SU-DHL-6 (cell line): ENCODE measurements around the gene ZMIZ1.

ENCODE experiments used
- H2AFZ ChIP-seq: fragments of 200-600 bp; sonication (generic); 2 replicates; pipeline ENCODE4 v1.6.1; 2014; ENCODE audit warnings: low read depth, mild to moderate bottlenecking, moderate library complexity, mixed read lengths, antibody characterized with exemption, low read length; ENCODE audit not compliant: severe bottlenecking
- H3F3A ChIP-seq: fragments of 200-600 bp; shearing (Covaris generic); 2 replicates; pipeline ENCODE4 v1.6.0; 2016; ENCODE audit warnings: antibody characterized with exemption, mild to moderate bottlenecking; ENCODE audit not compliant: insufficient read depth
- H3K27ac ChIP-seq: fragments of 200-600 bp; sonication (generic); 2 replicates; pipeline ENCODE4 v1.5.1; 2016; ENCODE audit warnings: low read depth, mild to moderate bottlenecking, low read length, moderate library complexity, mixed read lengths
- H3K27me3 ChIP-seq: fragments of 200-600 bp; sonication (generic), shearing (Covaris generic); 2 replicates; pipeline ENCODE4 v1.6.0; 2014; ENCODE audit warnings: mild to moderate bottlenecking, low read length
- H3K36me3 ChIP-seq: fragments of 200-600 bp; sonication (generic); 2 replicates; pipeline ENCODE4 v1.6.1; 2014; ENCODE audit warnings: mild to moderate bottlenecking, low read length, mixed read lengths
- H3K4me2 ChIP-seq: fragments of 300-600, 200-600 bp; shearing (Covaris generic), sonication (generic); 2 replicates; pipeline ENCODE4 v1.6.0; 2014; ENCODE audit warnings: low read length, low read depth, mild to moderate bottlenecking; ENCODE audit not compliant: poor library complexity, severe bottlenecking
- H3K4me3 ChIP-seq: fragments of 200-600 bp; sonication (generic); 2 replicates; pipeline ENCODE4 v1.5.1; 2014; ENCODE audit warnings: antibody characterized with exemption, low read length, mild to moderate bottlenecking, mixed read lengths; ENCODE audit not compliant: insufficient read depth, poor library complexity, severe bottlenecking
- H3K79me2 ChIP-seq: fragments of 200-600 bp; sonication (generic); 2 replicates; pipeline ENCODE4 v1.6.1; 2014; ENCODE audit warnings: mild to moderate bottlenecking, low read length, moderate library complexity; ENCODE audit not compliant: insufficient read depth
- H3K9ac ChIP-seq: fragments of 200-600 bp; sonication (generic); 2 replicates; pipeline ENCODE4 v1.7.0; 2014; ENCODE audit warnings: mild to moderate bottlenecking, low read length
- H3K9me2 ChIP-seq: fragments of 200-600 bp; sonication (generic); replicated peaks from 2 replicates; pipeline ENCODE4 v1.6.1; 2014; ENCODE audit warnings: low read length; ENCODE audit not compliant: insufficient read depth
- H3K9me3 ChIP-seq: fragments of 200-600 bp; sonication (generic); 2 replicates; pipeline ENCODE4 v1.6.1; 2014; ENCODE audit warnings: low read length, mixed read lengths; ENCODE audit not compliant: insufficient read depth
- H4K20me1 ChIP-seq: fragments of 200-600 bp; sonication (generic); 2 replicates; pipeline ENCODE4 v1.6.1; 2014; ENCODE audit warnings: low read depth, mild to moderate bottlenecking, antibody characterized with exemption, low read length, moderate library complexity, mixed read lengths
- EZH2phosphoT487 ChIP-seq: fragments of 200-600 bp; sonication (generic), shearing (Covaris generic); conservative IDR thresholded peaks from 2 replicates; pipeline ENCODE4 v1.6.1; 2018; ENCODE audit warnings: mild to moderate bottlenecking, antibody characterized with exemption, low read length, moderate library complexity, mixed read lengths
- TF ChIP-seq, protein P1 (sequence below): fragments of 200-600 bp; sonication (generic); IDR thresholded peaks from one replicate; pipeline ENCODE4 v1.5.1; 2017; ENCODE audit warnings: antibody characterized with exemption, mild to moderate bottlenecking, low read length, moderate library complexity; ENCODE audit not compliant: insufficient read depth, poor library complexity, severe bottlenecking

ZMIZ1 gene

DNA sequence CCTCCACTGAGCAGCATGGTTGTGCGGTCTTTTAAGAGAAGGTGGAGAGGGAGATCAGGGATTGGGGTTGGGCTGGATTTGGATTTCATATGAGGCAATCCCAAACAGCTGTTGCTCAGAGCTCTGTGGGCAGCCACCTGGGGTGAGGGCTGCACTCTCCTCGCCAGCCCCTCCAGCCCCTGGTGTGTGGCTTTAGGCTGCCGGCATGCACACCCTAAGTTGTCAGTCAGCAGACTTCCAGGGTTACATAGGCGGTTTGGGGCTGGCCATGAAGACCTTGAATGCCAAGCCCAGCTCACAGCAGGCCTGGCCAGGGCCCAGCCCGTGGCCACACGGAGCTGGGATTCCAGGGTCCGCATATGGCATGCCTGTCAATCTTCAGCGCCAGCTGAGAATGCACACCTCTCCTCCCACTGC is 54.8 kb downstream of the ZMIZ1 start:
- Histone ChIP-seq H3F3A (no peaks in the 10 kb centered on the region), H3K9ac (no peak overlapping the region), H4K20me1 (no peaks in the 10 kb centered on the region), H3K4me3 (no peak overlapping the region), H3K9me2 (no peaks in the 10 kb centered on the region), H3K36me3 (no peaks in the 10 kb centered on the region), H3K9me3 (no peaks in the 10 kb centered on the region), H3K4me2 (no peak overlapping the region), H2AFZ (no peak overlapping the region), H3K79me2 (no peaks in the 10 kb centered on the region), H3K27me3 (no peaks in the 10 kb centered on the region), H3K27ac (no peak overlapping the region)
- TF ChIP-seq, protein P1, sequence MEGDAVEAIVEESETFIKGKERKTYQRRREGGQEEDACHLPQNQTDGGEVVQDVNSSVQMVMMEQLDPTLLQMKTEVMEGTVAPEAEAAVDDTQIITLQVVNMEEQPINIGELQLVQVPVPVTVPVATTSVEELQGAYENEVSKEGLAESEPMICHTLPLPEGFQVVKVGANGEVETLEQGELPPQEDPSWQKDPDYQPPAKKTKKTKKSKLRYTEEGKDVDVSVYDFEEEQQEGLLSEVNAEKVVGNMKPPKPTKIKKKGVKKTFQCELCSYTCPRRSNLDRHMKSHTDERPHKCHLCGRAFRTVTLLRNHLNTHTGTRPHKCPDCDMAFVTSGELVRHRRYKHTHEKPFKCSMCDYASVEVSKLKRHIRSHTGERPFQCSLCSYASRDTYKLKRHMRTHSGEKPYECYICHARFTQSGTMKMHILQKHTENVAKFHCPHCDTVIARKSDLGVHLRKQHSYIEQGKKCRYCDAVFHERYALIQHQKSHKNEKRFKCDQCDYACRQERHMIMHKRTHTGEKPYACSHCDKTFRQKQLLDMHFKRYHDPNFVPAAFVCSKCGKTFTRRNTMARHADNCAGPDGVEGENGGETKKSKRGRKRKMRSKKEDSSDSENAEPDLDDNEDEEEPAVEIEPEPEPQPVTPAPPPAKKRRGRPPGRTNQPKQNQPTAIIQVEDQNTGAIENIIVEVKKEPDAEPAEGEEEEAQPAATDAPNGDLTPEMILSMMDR: no peak
- no peak for TF ChIP-seq EZH2phosphoT487

DNA sequence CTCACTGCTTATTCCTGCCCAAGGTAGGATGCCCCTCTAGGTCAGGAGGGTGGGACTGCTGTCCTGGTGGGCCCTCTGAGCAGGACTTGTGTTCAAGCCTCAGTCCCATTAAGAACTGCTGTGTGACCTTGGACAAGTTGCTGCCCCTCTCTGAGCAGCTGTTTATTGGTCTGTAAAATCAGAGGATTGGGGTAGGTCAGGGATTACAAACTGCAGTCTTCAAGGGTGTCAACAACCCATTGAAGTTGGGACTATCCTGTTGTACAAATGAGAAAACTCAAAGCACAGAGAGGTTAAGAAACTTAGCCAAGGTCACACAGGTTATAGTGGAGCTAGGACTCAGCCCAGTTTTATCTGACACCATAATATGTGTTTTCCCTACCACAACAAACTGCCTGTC is 55.3 kb downstream of the ZMIZ1 start:
- Histone ChIP-seq H3K36me3 (no peaks in the 10 kb centered on the region), H3K4me3 (no peak overlapping the region), H3K27ac (no peak overlapping the region), H3K27me3 (no peaks in the 10 kb centered on the region), H2AFZ (no peak overlapping the region), H4K20me1 (no peaks in the 10 kb centered on the region), H3K9me2 (no peaks in the 10 kb centered on the region), H3K4me2 (no peak overlapping the region), H3K9ac (no peak overlapping the region), H3K79me2 (no peaks in the 10 kb centered on the region), H3F3A (no peaks in the 10 kb centered on the region), H3K9me3 (no peaks in the 10 kb centered on the region)
- TF ChIP-seq, protein P1: no peak
- TF ChIP-seq EZH2phosphoT487: no peak

DNA sequence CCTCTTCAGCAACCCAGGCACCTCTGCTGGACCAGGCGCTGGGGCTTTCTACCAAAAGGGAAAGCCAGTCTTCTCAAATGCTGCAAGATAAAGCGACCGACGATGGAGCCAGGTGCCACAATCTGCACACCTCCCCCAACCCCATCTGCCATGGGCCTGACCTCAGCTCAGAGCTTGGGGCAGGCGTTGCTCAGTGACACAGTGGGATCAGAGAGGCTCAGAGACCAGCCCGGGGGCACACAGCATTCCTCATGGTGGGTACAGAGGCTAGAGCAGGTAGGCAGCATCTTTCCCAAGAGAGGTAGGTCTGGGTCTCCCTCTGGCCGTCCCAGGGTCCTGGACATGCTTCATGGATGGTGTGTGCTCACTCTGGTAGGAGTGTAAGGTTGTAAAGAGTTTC is 56.3 kb downstream of the ZMIZ1 start:
- H3K79me2 ChIP-seq: no peaks in the 10 kb centered on the region

More for the DNA sequence above, 56.3 kb downstream of the ZMIZ1 start:
- Histone ChIP-seq H3K4me3 (no peak overlapping the region), H3F3A (no peaks in the 10 kb centered on the region), H2AFZ (no peak overlapping the region), H3K27ac (no peak overlapping the region), H3K9ac (no peak overlapping the region), H3K9me2 (no peaks in the 10 kb centered on the region), H3K4me2 (no peak overlapping the region), H3K27me3 (no peaks in the 10 kb centered on the region), H3K9me3 (no peaks in the 10 kb centered on the region), H3K36me3 (no peaks in the 10 kb centered on the region), H4K20me1 (no peaks in the 10 kb centered on the region)
- no peak for TF ChIP-seq EZH2phosphoT487
- TF ChIP-seq, protein P1: no peak
